ENCODE measurements around the gene PYGO1.

The PYGO1 gene

DNA sequence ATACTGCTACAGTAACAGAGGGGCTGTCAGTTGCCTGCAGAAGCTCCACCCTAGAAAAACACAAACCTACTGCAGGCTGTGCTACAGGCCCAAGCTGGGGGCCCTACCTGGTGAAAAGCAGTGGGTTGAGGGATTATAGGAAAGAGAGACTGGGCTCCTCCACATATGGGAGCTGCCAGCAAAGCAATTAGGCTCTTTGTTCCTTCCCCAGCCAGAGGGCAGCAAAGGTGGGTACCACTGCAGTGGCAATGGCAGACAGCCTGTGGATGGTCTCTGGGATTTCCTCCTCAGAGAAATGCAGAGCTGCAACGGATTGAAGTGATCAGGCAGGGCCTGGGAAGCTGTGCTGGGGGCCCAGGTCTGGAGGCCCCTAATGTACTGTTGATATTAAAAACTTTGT, 61.0 kb downstream of the PYGO1 start:
- H3F3A ChIP-seq (ENCODE audit: insufficient read depth) = no peaks in the 10 kb centered on the region
- peak overlapping the region; percentile 92 for H2AFZ ChIP-seq (ENCODE audit: low read depth, low read length, severe bottlenecking)
- H3K27ac ChIP-seq (ENCODE audit: low read depth, low read length) = no peak overlapping the region
- H3K4me3 ChIP-seq (ENCODE audit: insufficient read depth, low read length, poor library complexity, severe bottlenecking) = no peak overlapping the region
- H3K9me2 ChIP-seq (replicated peaks; ENCODE audit: insufficient read depth, low read length) = no peaks in the 10 kb centered on the region
- H4K20me1 ChIP-seq (ENCODE audit: low read depth, low read length) = no peaks in the 10 kb centered on the region
- H3K9ac ChIP-seq (ENCODE audit: low read length) = no peak overlapping the region
- no peaks in the 10 kb centered on the region for H3K36me3 ChIP-seq (ENCODE audit: low read length)
- H3K4me2 ChIP-seq (ENCODE audit: low read depth, low read length, poor library complexity, severe bottlenecking) = no peak overlapping the region
- H3K27me3 ChIP-seq (ENCODE audit: low read length) = no peaks in the 10 kb centered on the region
- TF ChIP-seq, protein P1, sequence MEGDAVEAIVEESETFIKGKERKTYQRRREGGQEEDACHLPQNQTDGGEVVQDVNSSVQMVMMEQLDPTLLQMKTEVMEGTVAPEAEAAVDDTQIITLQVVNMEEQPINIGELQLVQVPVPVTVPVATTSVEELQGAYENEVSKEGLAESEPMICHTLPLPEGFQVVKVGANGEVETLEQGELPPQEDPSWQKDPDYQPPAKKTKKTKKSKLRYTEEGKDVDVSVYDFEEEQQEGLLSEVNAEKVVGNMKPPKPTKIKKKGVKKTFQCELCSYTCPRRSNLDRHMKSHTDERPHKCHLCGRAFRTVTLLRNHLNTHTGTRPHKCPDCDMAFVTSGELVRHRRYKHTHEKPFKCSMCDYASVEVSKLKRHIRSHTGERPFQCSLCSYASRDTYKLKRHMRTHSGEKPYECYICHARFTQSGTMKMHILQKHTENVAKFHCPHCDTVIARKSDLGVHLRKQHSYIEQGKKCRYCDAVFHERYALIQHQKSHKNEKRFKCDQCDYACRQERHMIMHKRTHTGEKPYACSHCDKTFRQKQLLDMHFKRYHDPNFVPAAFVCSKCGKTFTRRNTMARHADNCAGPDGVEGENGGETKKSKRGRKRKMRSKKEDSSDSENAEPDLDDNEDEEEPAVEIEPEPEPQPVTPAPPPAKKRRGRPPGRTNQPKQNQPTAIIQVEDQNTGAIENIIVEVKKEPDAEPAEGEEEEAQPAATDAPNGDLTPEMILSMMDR (IDR thresholded peaks at IDR 0.05; ENCODE audit: insufficient read depth, low read length, poor library complexity, severe bottlenecking) = no peak
- no peak for TF ChIP-seq EZH2phosphoT487 (conservative IDR thresholded peaks at IDR 0.05; ENCODE audit: low read length)
- no peaks in the 10 kb centered on the region for H3K9me3 ChIP-seq (ENCODE audit: insufficient read depth, low read length)
- H3K79me2 ChIP-seq (ENCODE audit: insufficient read depth, low read length) = no peaks in the 10 kb centered on the region

DNA sequence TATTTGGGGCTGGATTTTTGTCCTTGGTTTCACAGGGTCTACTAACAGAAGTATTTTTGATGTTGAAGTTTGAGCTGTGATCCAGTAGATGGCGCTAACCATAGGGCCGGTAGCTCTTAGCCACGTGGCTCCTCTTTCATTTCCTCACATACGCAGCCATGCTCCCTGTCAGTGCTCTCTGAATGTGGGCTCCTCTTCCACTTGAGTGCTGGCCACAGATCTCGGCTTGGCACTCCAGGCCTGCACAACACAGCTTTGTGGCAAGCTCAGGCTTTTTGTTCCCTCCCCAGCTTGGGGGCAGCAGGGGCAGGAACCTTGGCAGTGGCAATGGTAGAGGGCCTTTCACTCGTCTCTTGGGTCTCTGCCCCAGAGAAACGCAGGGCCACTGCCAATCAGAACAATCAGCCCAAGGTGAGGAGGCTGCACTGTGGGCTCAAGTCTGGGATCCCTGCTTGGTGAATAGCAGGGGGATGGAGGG, 61.5 kb downstream of the PYGO1 start:
- Histone ChIP-seq H3K9me3 (ENCODE audit: insufficient read depth, low read length) (no peaks in the 10 kb centered on the region), H3K9ac (ENCODE audit: low read length) (peak overlapping the region; percentile 23; the same call in 1 of the 2 replicates), H3K27ac (ENCODE audit: low read depth, low read length) (no peak overlapping the region), H3F3A (ENCODE audit: insufficient read depth) (no peaks in the 10 kb centered on the region), H3K4me2 (ENCODE audit: low read depth, low read length, poor library complexity, severe bottlenecking) (peak overlapping the region; percentile 8), H3K27me3 (ENCODE audit: low read length) (no peaks in the 10 kb centered on the region), H3K79me2 (ENCODE audit: insufficient read depth, low read length) (no peaks in the 10 kb centered on the region), H3K9me2 (replicated peaks; ENCODE audit: insufficient read depth, low read length) (no peaks in the 10 kb centered on the region), H3K36me3 (ENCODE audit: low read length) (no peaks in the 10 kb centered on the region), H2AFZ (ENCODE audit: low read depth, low read length, severe bottlenecking) (peak overlapping the region; percentile 92), H4K20me1 (ENCODE audit: low read depth, low read length) (no peaks in the 10 kb centered on the region), H3K4me3 (ENCODE audit: insufficient read depth, low read length, poor library complexity, severe bottlenecking) (no peak overlapping the region)
- TF ChIP-seq, protein P1 (IDR thresholded peaks at IDR 0.05; ENCODE audit: insufficient read depth, low read length, poor library complexity, severe bottlenecking) = peak; percentile 29
- no peak for TF ChIP-seq EZH2phosphoT487 (conservative IDR thresholded peaks at IDR 0.05; ENCODE audit: low read length)

DNA sequence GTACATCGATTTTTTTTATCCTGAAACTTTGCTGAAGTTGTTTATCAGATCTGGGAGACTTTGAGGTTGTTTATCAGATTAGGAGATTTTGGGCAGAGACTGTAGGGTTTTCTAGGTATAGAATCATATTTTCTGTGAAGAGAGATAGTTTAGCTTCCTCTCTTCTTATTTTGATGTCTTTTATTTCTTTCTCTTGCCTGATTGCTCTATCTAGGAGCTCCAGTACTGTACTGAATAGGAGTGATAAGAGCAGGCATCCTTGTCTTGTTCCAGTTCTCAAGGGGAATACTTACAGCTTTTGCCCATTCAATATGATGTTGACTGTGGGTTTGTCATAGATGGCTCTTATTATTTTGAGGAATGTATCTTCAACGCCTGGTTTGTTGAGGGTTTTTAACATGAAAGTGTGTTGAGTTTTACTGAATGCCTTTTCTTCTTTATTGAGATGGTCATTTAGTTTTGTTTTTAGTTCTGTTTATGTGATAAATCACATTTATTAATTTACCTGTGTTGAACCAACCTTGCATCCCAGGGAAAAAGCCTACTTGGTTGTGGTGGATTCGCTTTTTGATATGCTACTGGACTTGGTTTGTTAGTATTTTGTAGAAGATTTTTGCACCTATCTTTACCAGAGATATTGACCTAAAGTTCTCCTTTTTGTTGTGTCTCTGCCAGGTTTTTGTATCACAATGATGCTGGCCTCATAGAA, 65.2 kb downstream of the PYGO1 start:
- TF ChIP-seq, protein P1 (IDR thresholded peaks at IDR 0.05; ENCODE audit: insufficient read depth, low read length, poor library complexity, severe bottlenecking) = no peak
- no peak for TF ChIP-seq EZH2phosphoT487 (conservative IDR thresholded peaks at IDR 0.05; ENCODE audit: low read length)
- H3K36me3 ChIP-seq (ENCODE audit: low read length) = no peaks in the 10 kb centered on the region
- no peaks in the 10 kb centered on the region for H3K9me3 ChIP-seq (ENCODE audit: insufficient read depth, low read length)
- H3K27me3 ChIP-seq (ENCODE audit: low read length) = no peaks in the 10 kb centered on the region
- no peak overlapping the region for H3K27ac ChIP-seq (ENCODE audit: low read depth, low read length)
- H3K4me2 ChIP-seq (ENCODE audit: low read depth, low read length, poor library complexity, severe bottlenecking) = no peak overlapping the region
- no peaks in the 10 kb centered on the region for H4K20me1 ChIP-seq (ENCODE audit: low read depth, low read length)
- no peaks in the 10 kb centered on the region for H3K79me2 ChIP-seq (ENCODE audit: insufficient read depth, low read length)
- no peak overlapping the region for H3K4me3 ChIP-seq (ENCODE audit: insufficient read depth, low read length, poor library complexity, severe bottlenecking)
- no peak overlapping the region for H3K9ac ChIP-seq (ENCODE audit: low read length)
- H2AFZ ChIP-seq (ENCODE audit: low read depth, low read length, severe bottlenecking) = no peak overlapping the region
- H3K9me2 ChIP-seq (replicated peaks; ENCODE audit: insufficient read depth, low read length) = no peaks in the 10 kb centered on the region
- H3F3A ChIP-seq (ENCODE audit: insufficient read depth) = no peaks in the 10 kb centered on the region
